HK-2 (cell line): Measurements from ENCODE around the gene RBMX2.
"Not testable (repeated sequence)": the region's sequence is repeated elsewhere in the genome, so short reads cannot be mapped to it uniquely, and the experiment has no call there.

Source experiments
- DNase-seq: peaks from one replicate; pipeline ENCODE4 v3.0.0-alpha.2; 2018; ENCODE audit not compliant: unreplicated experiment

Gene RBMX2, protein sequence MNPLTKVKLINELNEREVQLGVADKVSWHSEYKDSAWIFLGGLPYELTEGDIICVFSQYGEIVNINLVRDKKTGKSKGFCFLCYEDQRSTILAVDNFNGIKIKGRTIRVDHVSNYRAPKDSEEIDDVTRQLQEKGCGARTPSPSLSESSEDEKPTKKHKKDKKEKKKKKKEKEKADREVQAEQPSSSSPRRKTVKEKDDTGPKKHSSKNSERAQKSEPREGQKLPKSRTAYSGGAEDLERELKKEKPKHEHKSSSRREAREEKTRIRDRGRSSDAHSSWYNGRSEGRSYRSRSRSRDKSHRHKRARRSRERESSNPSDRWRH

DNA sequence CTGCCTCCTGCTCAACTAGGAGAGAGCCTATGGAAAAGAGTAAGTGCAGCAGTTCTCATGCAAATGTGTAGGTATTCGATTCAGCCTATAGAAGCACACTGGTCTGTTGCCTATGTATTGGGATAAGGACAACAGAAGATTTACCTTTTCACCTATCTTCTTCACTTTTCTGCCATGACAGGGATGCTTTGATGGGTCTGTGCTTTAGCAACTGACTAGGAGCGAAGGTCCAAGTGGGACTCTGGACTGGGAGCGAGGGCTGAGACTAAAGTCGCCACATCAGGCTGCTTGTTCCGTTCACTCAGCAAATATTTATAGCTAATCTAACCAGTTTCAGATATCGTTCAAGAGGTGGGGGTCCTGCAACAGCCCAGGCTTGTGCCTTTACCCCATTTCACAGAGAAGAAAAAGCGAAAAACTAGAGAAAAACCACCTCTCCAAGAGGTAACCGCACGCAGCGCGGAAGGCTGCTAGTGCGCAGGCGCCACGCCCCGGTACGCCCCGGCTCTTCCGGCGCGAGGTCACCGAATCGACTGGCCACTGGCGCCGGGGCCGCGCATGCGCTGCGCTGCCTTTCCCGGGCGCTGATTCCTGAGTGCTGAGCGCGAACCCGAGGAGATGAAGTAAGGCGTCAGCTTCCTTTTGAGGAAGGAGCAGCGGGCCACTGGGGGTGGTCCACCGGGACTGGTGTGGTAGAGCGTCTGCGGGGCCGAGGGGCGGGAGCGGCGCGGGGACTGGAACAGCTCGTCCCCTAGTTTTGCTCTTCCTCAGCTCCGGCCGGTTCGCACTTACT lies at the start of gene RBMX2:
RBMX2 (plus strand) TSS at position 573 of the 793 bp plus-strand sequence; CDS start at position 619, 46 bp downstream.
- DNase-seq: peak; percentile 78

DNA sequence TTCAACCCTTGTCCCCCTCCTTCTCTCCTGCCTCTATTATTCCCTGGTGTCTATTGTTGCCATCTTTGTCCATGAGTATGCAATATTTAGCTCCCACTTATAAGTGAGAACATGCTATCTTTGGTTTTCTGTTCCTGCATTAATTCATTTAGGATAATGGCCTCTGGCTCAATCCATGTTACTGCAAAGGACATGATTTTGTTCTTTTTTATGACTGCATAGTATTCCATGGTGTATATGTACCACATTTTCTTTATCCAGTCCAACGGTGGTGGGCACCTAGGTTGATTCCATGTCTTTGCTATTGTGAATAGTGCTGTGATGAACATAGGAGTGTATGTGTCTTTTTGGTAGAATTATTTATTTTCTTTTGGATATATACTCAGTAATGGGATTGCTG lies 49.7 kb upstream of the RBMX2 start:
- not testable (repeated sequence) for DNase-seq

DNA sequence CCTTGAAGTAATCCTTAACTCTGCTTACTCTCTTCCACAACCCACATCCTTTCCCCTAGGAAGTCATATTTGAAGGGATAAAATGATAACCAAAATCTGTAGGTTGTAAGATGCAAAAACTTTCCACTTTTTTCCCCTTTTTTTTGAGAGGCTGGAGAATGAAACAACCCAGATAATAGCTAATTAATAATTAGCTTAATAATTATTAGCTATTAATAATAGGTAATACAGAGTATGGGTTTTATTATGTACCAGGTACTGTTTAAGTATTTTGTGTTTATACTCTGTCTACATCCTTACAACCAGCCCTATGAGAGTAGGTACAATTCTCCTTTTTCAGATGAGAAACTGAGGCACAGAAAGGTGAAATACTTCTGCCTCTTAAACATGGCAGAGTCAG lies 25.7 kb upstream of the RBMX2 start:
- DNase-seq: no peak

DNA sequence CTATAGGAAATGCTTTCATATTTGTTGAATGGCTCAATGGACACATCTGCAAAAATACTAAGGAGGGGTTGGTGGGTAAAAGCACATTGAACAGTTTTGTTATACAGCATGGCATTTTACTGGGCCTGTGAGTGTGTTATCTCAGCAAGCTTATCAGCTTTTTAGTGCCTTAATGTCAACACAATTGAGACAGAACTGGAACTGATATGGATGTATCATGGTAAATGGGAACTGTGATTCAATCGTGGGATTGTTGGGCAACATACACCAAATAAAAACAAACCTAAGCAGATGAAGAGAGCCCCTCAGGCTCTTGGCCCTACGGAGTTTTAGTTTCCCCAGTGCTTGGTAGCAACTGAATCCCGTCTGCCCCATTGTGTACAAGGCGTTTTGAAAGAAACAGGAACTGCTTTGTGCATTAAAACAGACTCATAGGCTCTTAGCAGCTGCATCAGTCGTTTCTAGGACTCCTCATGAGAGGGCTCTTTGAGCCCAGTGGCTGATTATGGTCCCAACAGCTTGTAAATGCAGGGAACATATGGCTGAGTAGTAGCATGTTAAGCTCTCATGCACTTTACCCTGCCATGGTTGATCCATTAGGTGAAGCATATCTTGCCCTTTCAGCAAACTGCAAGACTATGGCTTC lies 23.6 kb upstream of the RBMX2 start:
- no peak for DNase-seq

DNA sequence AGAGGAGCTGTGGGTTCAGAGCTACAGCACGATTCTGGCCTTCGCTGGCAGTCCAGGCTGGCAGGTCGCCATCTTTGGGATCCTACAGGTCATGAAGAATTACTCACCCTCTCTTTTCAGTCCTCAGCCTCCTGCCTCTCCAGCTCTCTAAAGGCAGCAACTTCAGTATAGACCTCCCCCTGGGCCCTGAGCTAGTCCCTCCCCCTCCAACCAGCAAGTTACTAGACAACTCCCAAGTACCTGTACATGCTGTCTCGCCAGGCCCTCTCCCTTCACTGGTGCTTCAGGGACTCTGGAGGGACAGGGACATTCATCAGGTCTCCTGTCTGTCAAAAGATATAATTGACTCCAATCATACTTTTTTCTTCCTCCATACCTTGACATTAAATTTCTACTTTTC lies 16.3 kb upstream of the RBMX2 start, which contains the start of gene GPR119:
GPR119 (minus strand) TSS at position 155 of the 400 bp plus-strand sequence. CDS start 227 bp downstream, outside the sequence.
- DNase-seq: no peak

DNA sequence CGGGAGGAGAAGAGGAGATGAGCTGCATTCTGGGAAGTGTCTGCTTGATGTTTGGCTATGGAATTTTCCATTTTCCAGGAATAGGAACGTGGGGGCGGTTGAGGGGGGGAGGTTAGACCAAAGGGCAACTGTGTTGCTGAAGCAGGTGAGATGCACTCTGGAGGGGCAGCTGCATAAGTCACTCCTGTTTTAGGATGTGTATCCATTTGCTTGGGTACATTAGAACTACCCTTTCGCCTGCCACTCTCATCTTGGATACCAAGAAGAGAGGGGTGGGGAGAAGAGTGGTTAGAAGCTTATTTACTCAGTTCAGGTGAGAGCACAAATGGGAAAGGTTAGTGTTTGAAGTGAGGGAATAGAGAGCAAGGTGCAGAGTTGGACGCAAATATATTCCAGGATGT lies 15.4 kb upstream of the RBMX2 start:
- DNase-seq: no peak

DNA sequence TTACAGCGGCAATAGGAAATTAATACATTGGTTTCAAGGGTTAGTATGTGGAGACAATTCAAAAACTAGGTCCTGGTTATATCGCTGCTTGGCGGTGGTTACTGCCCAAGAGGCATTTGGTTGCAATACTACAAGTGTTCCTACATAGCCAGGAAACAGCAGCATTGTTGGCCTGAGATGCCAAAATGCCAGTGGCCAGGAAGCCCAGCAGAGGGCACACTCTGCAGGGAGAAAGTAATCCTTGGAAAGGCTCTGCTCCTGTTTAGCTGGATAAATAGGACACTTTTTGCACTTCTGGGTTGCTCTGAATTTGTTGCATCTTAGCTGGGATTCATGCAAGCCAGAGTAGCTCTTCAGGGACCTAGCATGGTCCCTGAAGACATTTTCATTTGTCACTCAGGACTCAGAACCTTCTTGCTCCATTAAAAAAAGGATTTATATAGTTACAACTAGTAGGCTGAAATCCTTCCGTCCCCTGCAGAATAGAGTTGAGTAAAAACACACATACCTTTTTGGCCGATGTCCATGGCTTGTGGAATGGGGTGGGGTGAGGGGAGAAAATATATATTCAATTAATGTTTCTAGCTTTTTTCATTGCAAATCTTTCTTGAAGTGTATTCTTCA lies 8.2 kb upstream of the RBMX2 start:
- peak; percentile 36 for DNase-seq

DNA sequence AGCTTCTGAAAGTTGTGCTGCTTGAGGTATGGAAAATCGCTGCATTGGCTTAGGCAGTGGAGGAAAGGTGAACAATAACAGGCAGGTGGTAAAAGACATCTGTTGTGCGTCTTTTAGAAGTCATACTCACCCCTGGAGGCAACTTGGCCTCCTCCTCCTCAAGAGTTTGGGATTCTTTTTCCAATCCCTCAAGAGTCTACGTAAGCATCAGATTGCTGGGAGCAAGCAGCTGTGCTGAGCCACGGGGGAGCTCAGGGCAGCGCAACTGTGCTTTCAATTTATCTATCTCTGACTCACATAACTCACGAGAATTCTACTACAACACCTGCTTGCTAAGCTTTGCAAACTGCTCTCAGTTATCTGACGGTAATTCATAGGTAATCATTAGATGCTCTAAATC lies 6.4 kb upstream of the RBMX2 start:
- DNase-seq: no peak

DNA sequence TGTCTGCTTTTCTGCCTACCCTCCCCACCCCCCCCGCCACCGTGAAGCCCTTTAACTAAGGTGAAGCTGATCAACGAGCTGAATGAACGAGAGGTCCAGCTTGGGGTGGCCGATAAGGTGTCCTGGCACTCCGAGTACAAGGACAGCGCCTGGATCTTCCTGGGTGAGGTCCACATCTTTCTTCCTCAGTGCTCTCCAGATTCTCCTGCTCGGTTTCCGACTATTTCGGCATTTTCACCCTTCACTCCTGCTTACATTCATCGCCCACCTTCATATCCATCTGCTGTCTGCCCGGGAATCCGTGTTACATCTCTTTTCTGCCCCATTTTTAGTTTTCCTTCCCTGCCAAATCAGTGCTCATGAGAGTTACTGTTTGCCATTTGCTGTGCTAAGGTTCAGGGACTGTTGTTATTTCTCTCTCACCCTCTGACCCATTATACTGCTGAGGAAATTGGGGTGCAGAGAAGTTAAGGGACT lies 459 bp downstream of the RBMX2 start:
- DNase-seq: no peak

DNA sequence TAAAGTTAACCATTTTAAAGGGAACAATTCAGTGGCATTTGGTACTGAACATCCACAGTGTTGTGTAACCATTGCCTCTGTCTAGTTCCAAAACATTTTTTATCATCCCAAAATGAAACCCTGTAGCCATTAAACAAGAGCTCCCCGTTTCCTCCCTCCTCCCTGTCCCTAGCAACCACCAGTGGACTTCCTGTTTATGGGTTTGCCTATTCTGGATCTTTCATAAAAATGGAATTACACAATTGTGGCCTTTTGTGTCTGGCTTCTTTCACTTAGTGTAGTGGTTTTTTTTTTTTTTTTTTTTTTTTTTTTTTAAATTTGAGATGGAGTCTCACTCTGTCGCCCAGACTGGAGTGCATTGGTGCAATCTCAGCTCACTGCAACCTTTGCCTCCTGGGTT lies 11.6 kb downstream of the RBMX2 start:
- no peak for DNase-seq

DNA sequence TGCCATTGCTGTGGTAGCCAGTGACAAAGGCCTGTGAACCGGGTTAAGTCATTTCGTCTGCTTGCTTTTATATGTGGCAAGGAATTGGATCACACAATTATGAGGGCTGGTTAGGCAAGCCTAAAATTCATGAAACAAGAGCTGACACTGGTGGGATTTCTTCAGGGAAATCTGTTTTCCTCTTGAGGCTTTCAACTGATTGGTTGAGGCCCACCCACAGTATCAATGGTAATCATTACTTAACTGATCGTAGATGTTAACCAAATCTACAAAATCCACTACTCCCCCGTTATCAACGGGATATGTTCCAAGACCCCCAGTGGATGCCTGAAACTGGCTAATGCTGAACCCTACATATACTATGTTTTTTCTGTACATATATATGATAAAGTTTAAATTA lies 13.0 kb downstream of the RBMX2 start:
- DNase-seq: no peak

DNA sequence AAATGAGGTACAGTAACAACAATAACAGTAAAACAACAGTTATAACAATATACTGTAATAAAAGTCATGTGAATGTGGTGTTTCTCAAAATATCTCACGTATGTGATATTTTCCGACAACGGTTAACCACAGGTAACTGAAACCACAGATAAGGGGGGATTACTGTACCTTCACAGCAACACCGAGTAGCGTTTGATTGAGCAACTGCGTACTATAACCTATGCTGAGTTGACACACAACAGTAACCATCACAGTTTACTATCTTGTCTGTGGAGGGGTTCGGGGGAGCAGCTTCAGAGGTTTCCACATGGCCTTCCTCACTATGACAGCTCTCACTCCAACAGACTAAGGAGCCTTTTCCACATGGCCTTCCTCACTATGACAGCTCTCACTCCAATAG lies 13.4 kb downstream of the RBMX2 start:
- DNase-seq: no peak

DNA sequence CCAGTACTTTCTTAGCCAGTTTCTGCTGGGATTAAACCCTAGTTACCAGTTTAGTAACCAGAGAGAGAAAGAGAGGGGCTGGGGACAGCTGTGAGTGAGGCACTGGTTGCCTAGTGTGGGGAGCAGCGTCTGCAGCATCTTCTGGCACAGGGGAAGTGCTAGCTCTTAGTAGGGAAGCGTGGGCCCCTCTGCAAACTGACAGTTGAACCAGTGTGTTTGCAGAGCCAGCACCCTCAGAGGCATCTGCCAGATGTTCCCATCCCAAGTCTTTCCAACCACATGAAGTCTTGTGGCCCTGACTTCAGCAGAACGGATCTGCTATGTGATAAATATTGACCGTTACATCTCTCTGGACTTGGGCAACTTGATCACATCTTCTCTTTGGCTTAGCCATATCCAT lies 15.0 kb downstream of the RBMX2 start:
- DNase-seq: no peak

DNA sequence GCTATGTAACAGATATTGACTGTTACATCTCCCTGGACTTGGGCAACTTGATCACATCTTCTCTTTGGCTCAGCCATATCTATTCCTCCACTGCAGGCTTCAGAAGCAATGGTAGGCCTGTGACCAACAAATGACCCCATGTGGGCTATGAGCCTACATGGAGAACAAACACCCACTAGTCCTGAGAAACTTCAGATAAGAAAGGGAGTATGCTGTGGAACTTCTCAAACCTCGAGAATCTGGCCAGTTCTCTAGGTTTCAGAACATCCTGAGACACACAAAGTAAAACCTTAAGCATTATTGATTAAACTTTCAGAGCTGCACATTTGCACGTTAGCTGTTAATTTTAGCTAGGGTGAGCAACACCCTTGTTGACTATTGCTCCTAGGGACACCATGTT lies 16.3 kb downstream of the RBMX2 start:
- DNase-seq: no peak

DNA sequence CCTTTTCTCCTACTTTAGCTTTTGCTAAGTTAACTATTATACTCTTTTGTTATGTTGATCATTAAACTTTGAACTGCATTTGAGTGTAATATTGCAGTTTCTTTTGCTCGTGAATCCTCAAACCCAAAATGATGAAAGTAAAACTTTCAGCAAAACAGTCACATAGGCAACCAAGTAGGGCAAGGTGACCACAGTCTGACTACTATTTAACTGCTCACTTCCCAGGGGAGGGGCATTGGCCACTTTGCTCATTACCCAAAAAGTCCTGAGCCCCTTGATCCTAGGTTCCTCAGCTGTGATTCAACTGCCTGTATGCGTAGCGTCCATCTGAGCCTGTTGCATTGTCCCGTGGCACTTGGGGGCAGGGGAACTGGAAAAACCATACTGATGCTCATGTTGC lies 17.0 kb downstream of the RBMX2 start:
- DNase-seq: no peak

DNA sequence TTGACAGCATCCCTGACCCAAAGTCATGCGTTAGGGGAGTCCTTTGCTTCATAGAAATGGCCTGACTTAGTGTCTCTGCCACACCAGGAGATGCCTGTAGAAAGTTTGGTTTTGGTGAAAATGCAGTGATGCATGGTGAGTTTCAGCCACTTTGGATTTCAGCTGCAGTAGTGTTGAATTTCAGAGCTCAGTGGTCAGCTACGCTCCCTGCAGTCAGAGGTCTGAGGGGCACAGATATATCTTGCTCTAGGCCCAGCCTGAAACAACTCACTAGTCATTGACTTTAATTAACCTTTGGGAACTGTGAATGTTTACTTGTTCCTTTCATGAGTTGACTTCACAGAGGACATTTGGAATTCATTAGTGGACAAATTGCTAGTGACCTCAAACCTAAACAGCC lies 17.5 kb downstream of the RBMX2 start:
- no peak for DNase-seq

DNA sequence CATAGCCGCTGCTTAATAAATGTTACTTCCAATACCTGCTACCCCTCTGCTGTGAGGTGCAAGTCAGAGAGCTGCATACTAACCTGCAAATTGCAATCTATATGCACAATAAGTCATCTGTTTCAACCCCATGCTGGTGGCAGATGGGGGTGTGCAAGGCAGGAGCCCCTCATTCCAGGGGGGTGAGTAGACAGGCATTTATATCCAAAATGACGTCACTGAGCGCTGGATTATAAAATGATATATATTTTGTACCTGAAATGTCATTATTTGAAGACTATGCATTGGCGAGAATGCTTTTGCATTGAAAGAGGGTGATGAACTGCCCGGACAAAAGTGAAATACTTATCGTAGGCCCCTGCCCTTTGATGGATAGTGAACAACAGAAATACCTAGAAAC lies 24.7 kb downstream of the RBMX2 start:
- DNase-seq: no peak

DNA sequence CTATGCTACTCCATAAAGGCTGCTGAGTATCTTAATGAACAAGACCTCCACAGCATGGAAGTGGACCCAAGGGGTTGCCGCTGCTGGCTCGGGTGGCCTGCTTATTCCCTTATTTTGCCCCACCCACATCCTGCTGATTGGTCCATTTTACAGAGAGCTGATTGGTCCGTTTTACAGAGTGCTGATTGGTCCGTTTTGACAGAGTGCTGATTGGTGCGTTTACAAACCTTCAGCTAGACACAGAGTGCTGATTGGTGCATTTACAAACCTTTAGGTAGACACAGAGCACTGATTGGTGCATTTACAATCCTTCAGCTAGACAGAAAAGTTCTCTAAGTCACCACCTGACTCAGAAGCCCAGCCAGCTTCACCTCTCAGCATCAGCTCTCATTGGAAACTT lies 27.4 kb downstream of the RBMX2 start:
- not testable (repeated sequence) for DNase-seq

DNA sequence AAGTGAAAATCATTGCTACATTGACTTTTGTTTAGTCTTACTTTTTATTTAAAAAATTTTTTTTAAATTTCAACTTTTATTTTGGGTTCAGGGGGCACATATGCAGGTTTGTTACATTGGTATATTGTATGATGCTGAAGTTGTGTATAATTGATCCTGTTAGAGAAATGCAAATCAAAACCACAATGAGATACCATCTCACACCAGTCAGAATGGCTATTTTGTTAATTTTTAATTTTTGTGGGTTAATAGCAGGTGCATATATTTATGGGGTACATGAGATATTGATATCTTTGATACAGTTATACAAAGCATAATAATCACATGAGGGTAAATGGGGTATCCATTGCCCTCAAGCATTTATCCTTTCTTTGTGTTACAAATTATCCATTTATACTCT lies 34.1 kb downstream of the RBMX2 start:
- DNase-seq: no peak

DNA sequence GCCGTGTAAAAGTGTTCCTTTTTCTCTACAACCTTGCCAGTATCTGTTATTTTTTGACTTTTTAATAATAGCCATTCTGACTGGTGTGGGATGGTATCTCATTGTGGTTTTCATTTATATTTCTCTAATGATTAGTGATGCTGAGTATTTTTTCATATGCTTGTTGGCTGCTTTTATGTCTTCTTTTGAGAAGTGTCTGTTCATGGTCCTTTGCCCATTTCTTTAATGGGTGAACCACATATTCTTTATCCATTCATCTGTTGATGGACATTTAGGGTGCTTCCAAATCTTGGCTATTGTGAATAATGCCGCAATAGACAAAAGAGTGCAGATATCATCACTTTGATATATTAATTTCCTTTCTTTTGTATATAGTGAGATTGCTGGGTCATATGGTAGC lies 36.2 kb downstream of the RBMX2 start:
- not testable (repeated sequence) for DNase-seq

DNA sequence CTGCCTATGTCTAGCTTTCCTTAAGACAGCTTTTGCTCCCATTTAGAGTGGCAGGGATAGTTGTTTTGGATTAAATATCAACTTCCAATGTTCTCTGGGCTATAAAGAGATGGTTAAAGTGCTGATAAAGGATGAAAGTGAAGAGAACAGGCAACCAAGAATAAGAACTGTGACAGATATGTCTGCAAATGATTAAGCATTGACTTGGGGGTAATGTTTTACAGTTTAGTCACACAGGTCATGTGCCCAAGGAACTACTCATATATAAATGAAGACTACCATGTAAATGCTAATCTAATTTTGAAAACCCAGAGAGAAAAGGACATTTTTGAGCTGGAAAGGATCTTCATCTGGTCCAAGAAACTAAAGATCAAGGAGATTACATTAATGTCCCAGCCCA lies 42.1 kb downstream of the RBMX2 start:
- no peak for DNase-seq
